ENCODE measurements around the gene PRORP. TPM values are rescaled to one million over a fixed set of nuclear protein-coding genes. Genes with fewer than 3 reads are reported as not detected.

Gene PRORP
- total and polyA plus RNA-seq, 2 donors (not counting 3 experiments of a cell fraction or from before 2014, with no cell fraction given) = 28.8 to 36.9 TPM

DNA sequence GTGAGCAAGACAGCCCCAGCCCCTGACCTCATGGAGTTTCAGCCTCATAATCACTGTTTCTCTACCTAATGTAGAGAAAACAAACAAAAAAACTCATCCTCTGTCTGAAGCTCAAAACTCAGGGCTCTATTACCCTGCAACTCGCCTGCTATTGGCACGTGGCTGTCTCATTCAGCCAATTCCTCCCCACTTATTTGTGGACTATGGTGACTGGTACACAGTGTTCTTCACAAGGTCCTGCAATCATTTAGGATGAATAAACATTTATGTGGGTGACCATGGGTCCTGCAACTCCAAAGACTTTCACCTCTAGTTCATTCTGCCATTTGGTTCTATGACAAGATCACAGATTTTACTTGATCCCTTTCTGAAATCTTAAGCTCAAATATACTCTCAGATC lies 5.2 kb upstream of the PRORP start:
- intact Hi-C loops (cut with micrococcal nuclease) = no loop called here
- CTCF ChIA-PET = interaction anchor here (1.1 to 1.3 kb wide), 2 partner anchors 10 to 570 kb away, joined by 3 read pairs; no protein-coding TSS in a partner anchor

More for the DNA sequence above, 5.2 kb upstream of the PRORP start:
- BruUV-seq (replicated peaks) = no TSS peak
- no peak for FAIRE-seq
- peaks cover 24% of the 10 kb centered on the region for H3K79me2 ChIP-seq (ENCODE audit: control insufficient read depth, insufficient read depth, low read length)
- no peak for DNase-seq (ENCODE audit: low read depth, low spot score)
- no peaks in the 10 kb centered on the region for H3K27me3 ChIP-seq (ENCODE audit: control insufficient read depth in 2 of 2, insufficient read depth in 2 of 2, low read length in 2 of 2)
- H4K20me1 ChIP-seq (replicated peaks; ENCODE audit: control insufficient read depth, extremely low read depth, insufficient read depth, low read length) = no peaks in the 10 kb centered on the region
- dilution Hi-C loops (cut with MboI; ENCODE audit: extremely low pct_ligation_motif_present, low sequenced_read_pairs) = no loop called here
- H3K4me2 ChIP-seq (ENCODE audit: insufficient read depth, low read length) = no peak overlapping the region
- H3K9me1 ChIP-seq (replicated peaks; ENCODE audit: control insufficient read depth, extremely low read depth, insufficient read depth, low read length) = no peaks in the 10 kb centered on the region
- H3K27ac ChIP-seq (ENCODE audit: insufficient read depth, low read depth, low read length) = no peak overlapping the region
- H3K4me3 ChIP-seq (replicated peaks in 1 of 3; ENCODE audit: insufficient read depth in 1 of 3, low read depth in 1 of 3, low read length in 3 of 3) = no peak overlapping the region
- POLR2A ChIA-PET = interaction anchor here (0.6 kb wide), 1 partner anchor 287 kb away, joined by 5 read pairs; the partner anchor contains the start of gene NFKBIA
- no peak overlapping the region for H3K9ac ChIP-seq (replicated peaks; ENCODE audit: extremely low read depth, insufficient read depth, low read length)
- peaks cover 2% of the 10 kb centered on the region for H3K4me1 ChIP-seq (ENCODE audit: control insufficient read depth, extremely low read depth, insufficient read depth, low read length)
- no peaks in the 10 kb centered on the region for H3K9me3 ChIP-seq (replicated peaks; ENCODE audit: control insufficient read depth, insufficient read depth, low read length)
- no peak overlapping the region for H2AFZ ChIP-seq (ENCODE audit: low read depth, low read length)
- peaks cover 0 to 4% of the 10 kb centered on the region in 2 experiments for H3K36me3 ChIP-seq (ENCODE audit: control insufficient read depth in 2 of 2, extremely low read depth in 1 of 2, insufficient read depth in 2 of 2, low read length in 2 of 2)
- TF ChIP-seq POLR2AphosphoS5 (IDR thresholded peaks at IDR 0.05; ENCODE audit: insufficient read depth, low read depth, low read length) = no peak
- no peak for TF ChIP-seq POLR2A (IDR thresholded peaks at IDR 0.05; ENCODE audit: low read depth, low read length)
- no peak for TF ChIP-seq FOS (IDR thresholded peaks at IDR 0.05; ENCODE audit: borderline replicate concordance, insufficient read depth, low read length)
- TF ChIP-seq, protein P1, sequence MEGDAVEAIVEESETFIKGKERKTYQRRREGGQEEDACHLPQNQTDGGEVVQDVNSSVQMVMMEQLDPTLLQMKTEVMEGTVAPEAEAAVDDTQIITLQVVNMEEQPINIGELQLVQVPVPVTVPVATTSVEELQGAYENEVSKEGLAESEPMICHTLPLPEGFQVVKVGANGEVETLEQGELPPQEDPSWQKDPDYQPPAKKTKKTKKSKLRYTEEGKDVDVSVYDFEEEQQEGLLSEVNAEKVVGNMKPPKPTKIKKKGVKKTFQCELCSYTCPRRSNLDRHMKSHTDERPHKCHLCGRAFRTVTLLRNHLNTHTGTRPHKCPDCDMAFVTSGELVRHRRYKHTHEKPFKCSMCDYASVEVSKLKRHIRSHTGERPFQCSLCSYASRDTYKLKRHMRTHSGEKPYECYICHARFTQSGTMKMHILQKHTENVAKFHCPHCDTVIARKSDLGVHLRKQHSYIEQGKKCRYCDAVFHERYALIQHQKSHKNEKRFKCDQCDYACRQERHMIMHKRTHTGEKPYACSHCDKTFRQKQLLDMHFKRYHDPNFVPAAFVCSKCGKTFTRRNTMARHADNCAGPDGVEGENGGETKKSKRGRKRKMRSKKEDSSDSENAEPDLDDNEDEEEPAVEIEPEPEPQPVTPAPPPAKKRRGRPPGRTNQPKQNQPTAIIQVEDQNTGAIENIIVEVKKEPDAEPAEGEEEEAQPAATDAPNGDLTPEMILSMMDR (IDR thresholded peaks at IDR 0.05; ENCODE audit: extremely low read depth in 1 of 2, insufficient read depth in 1 of 2, low read depth in 1 of 2, low read length in 2 of 2) = no peak
- TF ChIP-seq JUN (IDR thresholded peaks at IDR 0.05; ENCODE audit: borderline replicate concordance, insufficient read depth, insufficient read length, low read depth) = no peak
- TF ChIP-seq MYC (IDR thresholded peaks at IDR 0.05; ENCODE audit: low read depth, low read length) = no peak
